Calu3 (cell line): Measurements from ENCODE around the gene EP400. TPM values are rescaled to one million over a fixed set of nuclear protein-coding genes. Genes with fewer than 3 reads are reported as not detected.

Experiments
- BruUV-seq: library from RNA; stranded (reverse); fragments of 400-500 nt; replicated peaks from 2 replicates; lab custom pipeline; 2021; lab: Mats Ljungman, UMichigan
- CTCF ChIA-PET: fragments of 300-600 bp; sonication (Branson Sonifier 250); formaldehyde crosslinking; loops from one replicate; lab custom pipeline; 2022; ENCODE audit warnings: antibody characterized with exemption; lab: Charles Lee
- DNase-seq: peaks from one replicate; pipeline ENCODE4 v3.0.0; 2022
- H3K27ac Mint-ChIP-seq: one replicate; pipeline ENCODE4 v1.8.0; 2022; ENCODE audit warnings: mixed read lengths; ENCODE audit not compliant: unreplicated experiment
- H3K27me3 Mint-ChIP-seq: one replicate; pipeline ENCODE4 v1.8.0; 2022; ENCODE audit warnings: mixed read lengths; ENCODE audit not compliant: unreplicated experiment
- H3K36me3 Mint-ChIP-seq: one replicate; pipeline ENCODE4 v1.8.0; 2022; ENCODE audit warnings: mild to moderate bottlenecking, moderate library complexity, mixed read lengths; ENCODE audit not compliant: insufficient read depth, unreplicated experiment
- H3K4me1 Mint-ChIP-seq: one replicate; pipeline ENCODE4 v1.8.0; 2022; ENCODE audit warnings: mild to moderate bottlenecking, low read depth, mixed read lengths; ENCODE audit not compliant: unreplicated experiment
- H3K4me3 Mint-ChIP-seq: one replicate; pipeline ENCODE4 v1.8.0; 2022; ENCODE audit warnings: mild to moderate bottlenecking, low read depth, moderate library complexity, mixed read lengths; ENCODE audit not compliant: unreplicated experiment
- H3K9me3 Mint-ChIP-seq: one replicate; pipeline ENCODE4 v1.8.0; 2022; ENCODE audit warnings: low read depth, mixed read lengths; ENCODE audit not compliant: unreplicated experiment
- CTCF ChIP-seq: fragments of 200-600 bp; IDR thresholded peaks from one replicate; pipeline ENCODE4 v1.8.0; 2022; ENCODE audit warnings: antibody characterized with exemption; ENCODE audit not compliant: unreplicated experiment
- intact Hi-C: fragments of 100-400 bp; cut with micrococcal nuclease; formaldehyde crosslinking; loops from one replicate; pipeline ENCODE4 v1.10.0; 2022; ENCODE audit not compliant: unreplicated experiment
- total RNA-seq: library from RNA; stranded (reverse); gene quantifications from 2 replicates; pipeline ENCODE4 v1.2.3, GENCODE V29; 2022

Gene EP400
- total RNA-seq, 1 experiment from 2014 or later = 88.7 TPM

- Mint-ChIP-seq H3K36me3 (peaks cover 35% of the 10 kb centered on the region), H3K4me3 (no peak overlapping the region), H3K27ac (no peak overlapping the region), H3K4me1 (peaks cover 16% of the 10 kb centered on the region), H3K9me3 (no peaks in the 10 kb centered on the region), H3K27me3 (no peaks in the 10 kb centered on the region)
- intact Hi-C loops = no loop called here
- CTCF ChIA-PET = no interaction called here
- BruUV-seq = no TSS peak
- no peak for TF ChIP-seq CTCF
- DNase-seq = no peak
Observed at GRCh38 chr12:131909752-131910219, 40.0 kb upstream of the EP400 start.

DNA sequence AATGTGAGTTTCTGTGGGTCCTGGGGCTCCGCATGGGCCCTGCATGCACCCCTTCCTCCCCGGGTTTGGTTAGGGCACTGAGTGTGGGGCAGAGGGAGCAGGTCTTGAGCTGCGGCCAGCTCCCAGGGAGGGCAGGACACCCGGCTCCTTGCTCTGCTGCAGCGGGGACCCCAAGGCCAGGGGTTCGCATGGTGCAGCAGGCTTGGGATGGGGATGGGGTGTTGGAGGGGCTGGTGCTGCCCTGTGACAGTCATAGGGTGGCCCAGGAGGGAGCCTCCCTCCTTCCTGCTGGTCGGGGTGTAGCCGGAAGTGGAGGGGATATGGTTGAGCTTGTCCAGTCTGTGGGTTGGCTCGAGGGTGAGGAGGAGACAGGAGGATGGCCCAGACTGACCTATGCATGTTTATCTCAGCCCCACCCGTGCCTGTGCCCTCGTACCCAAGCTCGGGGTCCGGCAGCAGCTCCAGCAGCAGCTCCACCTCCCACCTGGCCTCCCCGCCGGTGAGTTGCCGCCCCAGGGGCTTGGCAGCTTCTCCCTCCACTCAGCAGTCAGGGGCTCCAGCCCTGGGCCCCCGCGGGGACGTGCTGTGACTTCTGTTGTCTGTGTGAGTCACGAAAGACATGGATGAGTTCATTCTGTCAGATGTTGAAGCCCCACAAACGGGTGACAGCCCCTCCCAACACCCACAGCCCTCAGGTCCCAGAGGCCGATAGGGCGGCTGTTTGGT lies 39.3 kb upstream of the EP400 start:
- TF ChIP-seq CTCF = no peak
- CTCF ChIA-PET = no interaction called here
- no peak overlapping the region for H3K27ac Mint-ChIP-seq
- no peak overlapping the region for H3K4me3 Mint-ChIP-seq
- no peak for DNase-seq
- H3K36me3 Mint-ChIP-seq = peaks cover 39% of the 10 kb centered on the region
- H3K4me1 Mint-ChIP-seq = peaks cover 16% of the 10 kb centered on the region
- BruUV-seq = no TSS peak
- H3K9me3 Mint-ChIP-seq = no peaks in the 10 kb centered on the region
- no peaks in the 10 kb centered on the region for H3K27me3 Mint-ChIP-seq
- intact Hi-C loops = no loop called here

DNA sequence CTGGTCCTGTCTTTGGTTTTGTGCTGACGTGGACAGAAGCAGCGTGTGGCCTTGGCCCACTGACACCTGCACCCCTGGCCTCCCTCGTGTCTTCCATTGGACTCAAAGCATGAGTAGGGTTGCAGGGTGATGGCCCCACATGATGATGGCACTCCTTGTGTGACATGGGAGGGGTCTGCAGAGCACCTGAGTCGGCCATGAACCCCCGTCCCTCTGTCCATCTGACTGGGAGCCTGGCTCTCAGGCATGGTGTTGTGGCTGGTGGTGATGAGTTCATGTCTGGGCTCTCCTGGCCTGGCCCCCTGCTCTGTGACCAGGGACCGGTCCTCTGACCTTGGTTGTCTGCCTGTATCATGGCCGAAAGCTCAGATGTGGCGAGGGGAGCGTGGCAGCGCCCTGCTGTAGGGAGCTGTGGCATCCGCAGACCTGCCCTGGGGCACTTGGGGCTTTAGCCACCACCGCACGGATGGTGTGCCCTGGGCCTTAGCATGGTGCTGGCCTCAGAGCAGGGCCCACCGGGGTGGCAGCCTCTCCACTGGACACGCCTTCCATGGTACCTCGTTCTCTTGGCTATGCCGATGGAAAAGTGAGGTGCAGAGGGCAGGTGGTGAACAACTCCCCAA lies 38.6 kb upstream of the EP400 start:
- no peak overlapping the region for H3K27ac Mint-ChIP-seq
- no TSS peak for BruUV-seq
- no peak for TF ChIP-seq CTCF
- H3K4me3 Mint-ChIP-seq = no peak overlapping the region
- H3K36me3 Mint-ChIP-seq = peaks cover 42% of the 10 kb centered on the region
- CTCF ChIA-PET = no interaction called here
- no peak for DNase-seq
- no peaks in the 10 kb centered on the region for H3K9me3 Mint-ChIP-seq
- intact Hi-C loops = no loop called here
- peaks cover 16% of the 10 kb centered on the region for H3K4me1 Mint-ChIP-seq
- H3K27me3 Mint-ChIP-seq = no peaks in the 10 kb centered on the region

- Mint-ChIP-seq H3K27me3 (no peaks in the 10 kb centered on the region), H3K9me3 (no peaks in the 10 kb centered on the region), H3K4me1 (peaks cover 16% of the 10 kb centered on the region), H3K36me3 (peaks cover 48% of the 10 kb centered on the region), H3K27ac (no peak overlapping the region), H3K4me3 (no peak overlapping the region)
- TF ChIP-seq CTCF = no peak
- intact Hi-C loops = no loop called here
- CTCF ChIA-PET = interaction anchor here (0.6 to 1.6 kb wide), 5 partner anchors 12 to 81 kb away, joined by 3 to 8 read pairs (median 3); no protein-coding TSS in a partner anchor
- BruUV-seq = no TSS peak
- no peak for DNase-seq
Observed at GRCh38 chr12:131911851-131912477, 37.8 kb upstream of the EP400 start.
